PC-3 (cell line): ENCODE results near the gene STAT4. TPM values are rescaled to one million over a fixed set of nuclear protein-coding genes. Genes with fewer than 3 reads are reported as not detected.
A peak's percentile ranks its signal among the peaks of the same experiment; 100 is the strongest.

Experiments used
- ATAC-seq: fragments of 200-7000 bp; cut with Tn5 transposase; 2 replicates; pipeline ENCODE4 v1.9.1; 2020; ENCODE audit warnings: mild to moderate bottlenecking, moderate library complexity
- BruUV-seq: library from RNA; stranded (reverse); fragments of 400-500 nt; replicated peaks from 2 replicates; lab custom pipeline; 2021; lab: Mats Ljungman, UMichigan
- CTCF ChIA-PET: fragments of 300-600 bp; sonication (Branson Sonifier 250); formaldehyde crosslinking; loops from one replicate; lab custom pipeline; 2022; ENCODE audit warnings: antibody characterized with exemption; lab: Charles Lee
- POLR2A ChIA-PET: fragments of 300-600 bp; sonication (Branson Sonifier 250); formaldehyde crosslinking; loops from one replicate; lab custom pipeline; 2022; ENCODE audit warnings: antibody characterized with exemption; ENCODE audit not compliant: unreplicated experiment; lab: Charles Lee
- DNase-seq: peaks from one replicate; pipeline ENCODE4 v3.0.0-alpha.2; 2015
- H2AFZ ChIP-seq: fragments of 300-600 bp; sonication (generic); 2 replicates; pipeline ENCODE4 v1.6.0; 2016; ENCODE audit warnings: antibody characterized with exemption, low read length
- H3F3A ChIP-seq: fragments of 300-600 bp; sonication (generic); one replicate; pipeline ENCODE4 v1.6.0; 2017; ENCODE audit warnings: antibody characterized with exemption, low read length, control low read depth, mild to moderate bottlenecking; ENCODE audit not compliant: unreplicated experiment
- H3K27ac ChIP-seq: fragments of 300-600 bp; sonication (generic); 2 replicates; pipeline ENCODE4 v1.5.1; 2016; ENCODE audit warnings: mild to moderate bottlenecking, low read length
- H3K27me3 ChIP-seq: fragments of 300-600 bp; sonication (generic); 2 replicates; pipeline ENCODE4 v1.6.1; 2016; ENCODE audit warnings: low read length, mixed read lengths
- H3K36me3 ChIP-seq: fragments of 300-600 bp; sonication (generic); 2 replicates; pipeline ENCODE4 v1.6.1; 2016; ENCODE audit warnings: low read depth, mixed run types, low read length, mixed read lengths
- H3K4me1 ChIP-seq: fragments of 300-600 bp; sonication (generic); 2 replicates; pipeline ENCODE4 v1.5.1; 2016; ENCODE audit warnings: low read length; ENCODE audit not compliant: insufficient read depth
- H3K4me2 ChIP-seq: fragments of 300-600 bp; sonication (generic); 2 replicates; pipeline ENCODE4 v1.6.0; 2016; ENCODE audit warnings: low read length
- H3K4me3 ChIP-seq: fragments of 300-600 bp; sonication (generic); 2 replicates; pipeline ENCODE4 v1.5.1; 2016; ENCODE audit warnings: mild to moderate bottlenecking, low read length, mixed read lengths
- H3K79me2 ChIP-seq: fragments of 300-600 bp; sonication (generic); 2 replicates; pipeline ENCODE4 v1.6.1; 2017; ENCODE audit warnings: low read length, mixed read lengths
- H3K9ac ChIP-seq: fragments of 300-600 bp; sonication (generic); 2 replicates; pipeline ENCODE4 v1.6.0; 2016; ENCODE audit warnings: mild to moderate bottlenecking, low read length
- H3K9me2 ChIP-seq: fragments of 300-600 bp; sonication (generic); replicated peaks from 2 replicates; pipeline ENCODE4 v1.6.1; 2016; ENCODE audit warnings: mixed run types, low read length, mixed read lengths
- H3K9me3 ChIP-seq: fragments of 300-600 bp; sonication (generic); 2 replicates; pipeline ENCODE4 v1.6.1; 2016; ENCODE audit warnings: low read length, mixed read lengths
- H4K20me1 ChIP-seq: fragments of 300-600 bp; sonication (generic); 2 replicates; pipeline ENCODE4 v1.6.1; 2016; ENCODE audit warnings: low read length, mixed read lengths
- EZH2 ChIP-seq: fragments of 300-600 bp; sonication (generic); IDR thresholded peaks from one replicate; pipeline ENCODE4 v1.6.1; 2017; ENCODE audit warnings: antibody characterized with exemption, mild to moderate bottlenecking, low read length; ENCODE audit not compliant: unreplicated experiment
- EZH2phosphoT487 ChIP-seq: fragments of 300-600 bp; sonication (generic); IDR thresholded peaks from 2 replicates; pipeline ENCODE4 v1.6.1; 2018; ENCODE audit warnings: mild to moderate bottlenecking, antibody characterized with exemption, low read length, borderline replicate concordance
- intact Hi-C: fragments of 100-400 bp; cut with micrococcal nuclease; formaldehyde crosslinking; loops from 2 replicates; pipeline ENCODE4 v1.9.0; 2023
- total RNA-seq: library from RNA; depleted of rRNA; stranded (reverse); fragments of >200 nt; gene quantifications from 2 replicates; pipeline ENCODE4 v1.2.3, GENCODE V29; 2014
- TF ChIP-seq, protein P1 (sequence below): fragments of 300-600 bp; sonication (generic); conservative IDR thresholded peaks from 2 replicates; pipeline ENCODE4 v1.5.1; 2017; ENCODE audit warnings: antibody characterized with exemption, low read depth, mild to moderate bottlenecking, low read length

Gene STAT4
- total RNA-seq, 1 experiment from 2014 or later: 1.6 TPM

DNA sequence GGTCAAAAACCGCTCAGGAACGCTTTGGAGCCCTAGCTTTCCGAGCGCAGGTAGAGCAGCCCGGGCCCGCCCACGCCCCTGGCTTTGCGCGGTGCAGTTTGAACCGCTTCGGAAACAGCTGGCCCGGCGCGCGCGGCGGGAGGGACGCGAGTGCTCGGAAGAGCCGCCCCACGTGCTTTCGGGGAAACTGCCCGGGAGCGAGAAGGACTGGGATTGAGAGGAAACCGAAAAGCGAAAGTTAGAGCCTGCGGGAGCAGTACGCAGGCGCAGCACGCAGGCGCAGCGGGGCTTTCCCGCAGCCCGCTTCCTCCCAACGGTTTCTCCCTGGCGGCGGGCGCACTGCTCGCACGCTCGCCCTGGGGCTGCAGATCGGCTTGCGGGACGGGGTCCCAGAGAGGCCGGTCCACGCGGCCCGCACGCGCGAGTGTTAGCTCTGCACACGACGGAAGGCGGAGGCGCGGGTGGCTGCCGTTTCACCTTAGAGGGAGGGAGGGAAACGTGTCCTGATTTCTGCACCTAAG is 130.5 kb downstream of the STAT4 start:
- no peaks in the 10 kb centered on the region for H3K36me3 ChIP-seq
- no TSS peak for BruUV-seq
- ChIA-PET CTCF (no interaction called here), POLR2A (interaction anchor here (0.5 to 0.7 kb wide), 4 partner anchors 9 to 469 kb away, joined by 3 to 5 read pairs (median 4); no protein-coding TSS in a partner anchor)
- peak overlapping the region; percentile 92 for H3K9ac ChIP-seq
- no peaks in the 10 kb centered on the region for H3F3A ChIP-seq
- peak overlapping the region; percentile 77 for H3K4me3 ChIP-seq
- no peaks in the 10 kb centered on the region for H3K9me3 ChIP-seq
- DNase-seq (peak; percentile 98), ATAC-seq (peak; percentile 93)
- peak overlapping the region; percentile 67 for H2AFZ ChIP-seq
- H3K4me1 ChIP-seq: peaks cover 16% of the 10 kb centered on the region
- TF ChIP-seq EZH2 (no peak), EZH2phosphoT487 (peak; percentile 88)
- TF ChIP-seq, protein P1, sequence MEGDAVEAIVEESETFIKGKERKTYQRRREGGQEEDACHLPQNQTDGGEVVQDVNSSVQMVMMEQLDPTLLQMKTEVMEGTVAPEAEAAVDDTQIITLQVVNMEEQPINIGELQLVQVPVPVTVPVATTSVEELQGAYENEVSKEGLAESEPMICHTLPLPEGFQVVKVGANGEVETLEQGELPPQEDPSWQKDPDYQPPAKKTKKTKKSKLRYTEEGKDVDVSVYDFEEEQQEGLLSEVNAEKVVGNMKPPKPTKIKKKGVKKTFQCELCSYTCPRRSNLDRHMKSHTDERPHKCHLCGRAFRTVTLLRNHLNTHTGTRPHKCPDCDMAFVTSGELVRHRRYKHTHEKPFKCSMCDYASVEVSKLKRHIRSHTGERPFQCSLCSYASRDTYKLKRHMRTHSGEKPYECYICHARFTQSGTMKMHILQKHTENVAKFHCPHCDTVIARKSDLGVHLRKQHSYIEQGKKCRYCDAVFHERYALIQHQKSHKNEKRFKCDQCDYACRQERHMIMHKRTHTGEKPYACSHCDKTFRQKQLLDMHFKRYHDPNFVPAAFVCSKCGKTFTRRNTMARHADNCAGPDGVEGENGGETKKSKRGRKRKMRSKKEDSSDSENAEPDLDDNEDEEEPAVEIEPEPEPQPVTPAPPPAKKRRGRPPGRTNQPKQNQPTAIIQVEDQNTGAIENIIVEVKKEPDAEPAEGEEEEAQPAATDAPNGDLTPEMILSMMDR: no peak
- H3K79me2 ChIP-seq: peaks cover 10% of the 10 kb centered on the region; the same call in 1 of the 2 replicates
- peak overlapping the region; percentile 87 for H3K27ac ChIP-seq
- no peaks in the 10 kb centered on the region for H3K27me3 ChIP-seq
- no peaks in the 10 kb centered on the region for H3K9me2 ChIP-seq
- H4K20me1 ChIP-seq: no peaks in the 10 kb centered on the region
- intact Hi-C loops: no loop called here
- H3K4me2 ChIP-seq: peak overlapping the region; percentile 98

GRCh38 chr2:191019376-191019775 is 131.4 kb downstream of the STAT4 start:
- no peak overlapping the region for H3K9ac ChIP-seq
- peaks cover 10% of the 10 kb centered on the region; the same call in 1 of the 2 replicates for H3K79me2 ChIP-seq
- ChIA-PET CTCF (interaction anchor here (0.6 kb wide), 1 partner anchor 175 kb away, joined by 7 read pairs; no protein-coding TSS in a partner anchor), POLR2A (interaction anchor here (0.6 kb wide), 1 partner anchor 29 kb away, joined by 7 read pairs; no protein-coding TSS in a partner anchor)
- H3K36me3 ChIP-seq: no peaks in the 10 kb centered on the region
- no TSS peak for BruUV-seq
- H3F3A ChIP-seq: no peaks in the 10 kb centered on the region
- ATAC-seq (no peak), DNase-seq (no peak)
- no peaks in the 10 kb centered on the region for H3K9me3 ChIP-seq
- H3K27me3 ChIP-seq: no peaks in the 10 kb centered on the region
- H3K27ac ChIP-seq: no peak overlapping the region
- no peaks in the 10 kb centered on the region for H3K9me2 ChIP-seq
- H3K4me1 ChIP-seq: peaks cover 20% of the 10 kb centered on the region
- H3K4me2 ChIP-seq: peak overlapping the region; percentile 98
- no peak overlapping the region for H2AFZ ChIP-seq
- TF ChIP-seq, protein P1: no peak
- H4K20me1 ChIP-seq: no peaks in the 10 kb centered on the region
- intact Hi-C loops: no loop called here
- peak overlapping the region; percentile 77; the same call in 1 of the 2 replicates for H3K4me3 ChIP-seq

GRCh38 chr2:191018643-191019119 is 132.1 kb downstream of the STAT4 start:
- no peak overlapping the region for H3K4me3 ChIP-seq
- no peaks in the 10 kb centered on the region for H4K20me1 ChIP-seq
- H3K27me3 ChIP-seq: no peaks in the 10 kb centered on the region
- H3K27ac ChIP-seq: no peak overlapping the region
- H3K9me2 ChIP-seq: no peaks in the 10 kb centered on the region
- TF ChIP-seq EZH2 (no peak), EZH2phosphoT487 (no peak)
- TF ChIP-seq, protein P1: no peak
- intact Hi-C loops: no loop called here
- H3K4me1 ChIP-seq: peaks cover 22% of the 10 kb centered on the region
- ChIA-PET POLR2A (no interaction called here), CTCF (no interaction called here)
- ATAC-seq (no peak), DNase-seq (no peak)
- no TSS peak for BruUV-seq
- peak overlapping the region; percentile 38; the same call in 1 of the 2 replicates for H2AFZ ChIP-seq
- peaks cover 13% of the 10 kb centered on the region for H3K79me2 ChIP-seq
- H3K36me3 ChIP-seq: no peaks in the 10 kb centered on the region
- H3K4me2 ChIP-seq: no peak overlapping the region
- H3K9ac ChIP-seq: no peak overlapping the region
- no peaks in the 10 kb centered on the region for H3F3A ChIP-seq
- no peaks in the 10 kb centered on the region for H3K9me3 ChIP-seq
